Psoas muscle (tissue), 8 donors: Measurements from ENCODE around the gene TOM1L2. TPM values are rescaled to one million over a fixed set of nuclear protein-coding genes. Genes with fewer than 3 reads are reported as not detected.

ENCODE experiments used
- ATAC-seq, 4 donors: fragments of 200-7000 bp; cut with Tn5 transposase; one replicate each; pipeline ENCODE4 v1.9.1; 2020; ENCODE audit warnings: moderate library complexity in 3 of 4, mild to moderate bottlenecking in 2 of 4
- DNase-seq, 2 donors: peaks; one replicate each; pipeline ENCODE4 v3.0.0-alpha.2; 2020
- H3K27ac ChIP-seq: fragments of 200-600 bp; one replicate; pipeline ENCODE4 v1.8.0; 2022
- H3K27me3 ChIP-seq, 3 donors: fragments of 200-600 bp in 1 of 3; one replicate each; pipeline versions ENCODE4 v1.6.1 to v1.8.0; 2013 to 2022; ENCODE audit warnings: low read length in 2 of 3, mild to moderate bottlenecking in 2 of 3, moderate library complexity in 1 of 3; ENCODE audit not compliant: insufficient read depth in 3 of 3
- H3K36me3 ChIP-seq, 2 donors: fragments of 200-600 bp in 1 of 2; one replicate each; pipeline versions ENCODE4 v1.6.1 to v1.8.0; 2013 to 2022; ENCODE audit warnings: low read depth in 1 of 2, mild to moderate bottlenecking in 1 of 2, moderate library complexity in 1 of 2; ENCODE audit not compliant: insufficient read depth in 1 of 2
- H3K4me1 ChIP-seq: fragments of 200-600 bp; one replicate; pipeline ENCODE4 v1.8.0; 2022
- H3K4me3 ChIP-seq: fragments of 200-600 bp; one replicate; pipeline ENCODE4 v1.8.0; 2022; ENCODE audit warnings: mild to moderate bottlenecking
- H3K9me3 ChIP-seq: fragments of 200-600 bp; one replicate; pipeline ENCODE4 v1.8.0; 2022
- CTCF ChIP-seq: fragments of 200-600 bp; IDR thresholded peaks from one replicate; pipeline ENCODE4 v1.8.0; 2022; ENCODE audit warnings: antibody characterized with exemption
- WGBS, 3 donors: extraction: QIAGEN DNeasy Blood & Tissue Kit; methylation state at CpG; one replicate each; pipeline versions ENCODE4 v1.1.6 to v1.1.7; 2013; 5-methylcytosine and 5-hydroxymethylcytosine counted together
- intact Hi-C, 2 donors: fragments of 100-400 bp; cut with DNase I; formaldehyde crosslinking; loops; one replicate each; pipeline versions ENCODE4 v1.11.0 to v1.14.2; 2022
- polyA plus RNA-seq, 3 donors: library from polyadenylated mRNA; stranded (reverse); fragments of 200-250 nt; gene quantifications; one replicate each; pipeline ENCODE4 v1.2.3, GENCODE V29; 2013
- total RNA-seq, 4 donors: library from RNA; stranded (reverse); fragmentation: NEBNext Ultra II Directional in 2 of 4; extraction: Animal tissue kit (Norgen Biotek cat#: 25700) in 2 of 4; gene quantifications; one replicate each; pipeline versions ENCODE4 v1.2.1 to v1.2.4, GENCODE V29; 2021 to 2023
- donor health status: healthy with polysubstance abuse.
- donor health status: DM: no; HTN: no; CAD: no; lungs with moderate emphysema.
- donor health status: Bipolar disorder and iron deficiency.
- donor health status: healthy.
- donor health status: DM: yes; HTN: yes; CAD: no.
- donor health status: DM: no; HTN: no; CAD: no.
- donor health status: DM: no; HTN: no; CAD: no.
- donor health status: DM: yes; HTN: yes; CAD: no.

TOM1L2 gene
- total and polyA plus RNA-seq, 7 donors, result 13.3 to 89.8 (median 72.0) TPM

GRCh38 chr17:17822189-17822588 lies 150.0 kb downstream of the TOM1L2 start:
- Histone ChIP-seq H3K36me3 (peaks cover 0 to 30% of the 10 kb centered on the region in 2 donors), H3K9me3 (no peaks in the 10 kb centered on the region), H3K27me3 (no peaks in the 10 kb centered on the region), H3K4me1 (peaks cover 79% of the 10 kb centered on the region), H3K4me3 (peak overlapping the region; percentile 74), H3K27ac (peak overlapping the region; percentile 92)
- no peak for TF ChIP-seq CTCF
- DNase-seq, result peak; percentile 86 to 92
- intact Hi-C loops, result loop anchor here in 1 of 2 donors (2.0 kb wide), 1 partner anchor 15 kb away; the partner anchor contains the start of gene SREBF1
- 23 to 60% (median 25%) methylated on average over 1 of the region's 1 CpG for WGBS, 3 donors
- peak; percentile 53 to 68 (median 62) for ATAC-seq

GRCh38 chr17:17820463-17821158 lies 151.6 kb downstream of the TOM1L2 start:
- 72 to 88% (median 74%) methylated on average over 7 of the region's 7 CpGs for WGBS, 3 donors
- intact Hi-C loops, result no loop called here

GRCh38 chr17:17820046-17820445 lies 152.2 kb downstream of the TOM1L2 start:
- WGBS, 3 donors, result 82 to 91% (median 83%) methylated on average over 10 of the region's 10 CpGs
- DNase-seq (no peak), ATAC-seq (no peak)
- H3K4me1 ChIP-seq, result peaks cover 76% of the 10 kb centered on the region
- no peaks in the 10 kb centered on the region for H3K27me3 ChIP-seq
- TF ChIP-seq CTCF, result no peak
- H3K36me3 ChIP-seq, result peaks cover 0 to 44% of the 10 kb centered on the region in 2 donors
- H3K27ac ChIP-seq, result peak overlapping the region; percentile 36
- peak overlapping the region; percentile 74 for H3K4me3 ChIP-seq
- intact Hi-C loops, result no loop called here
- no peaks in the 10 kb centered on the region for H3K9me3 ChIP-seq

More at GRCh38 chr17:17820463-17821158, 151.6 kb downstream of the TOM1L2 start:
- peaks cover 0 to 41% of the 10 kb centered on the region in 2 donors for H3K36me3 ChIP-seq
- H3K4me1 ChIP-seq, result peaks cover 76% of the 10 kb centered on the region
- no peak for TF ChIP-seq CTCF
- ATAC-seq, result no peak
- no peaks in the 10 kb centered on the region for H3K27me3 ChIP-seq
- H3K4me3 ChIP-seq, result peak overlapping the region; percentile 74
- DNase-seq, result no peak
- peak overlapping the region; percentile 36 for H3K27ac ChIP-seq
- H3K9me3 ChIP-seq, result no peaks in the 10 kb centered on the region

- Histone ChIP-seq H3K4me1 (peaks cover 76% of the 10 kb centered on the region), H3K9me3 (no peaks in the 10 kb centered on the region), H3K36me3 (peaks cover 0 to 49% of the 10 kb centered on the region in 2 donors), H3K4me3 (peak overlapping the region; percentile 74), H3K27me3 (no peaks in the 10 kb centered on the region), H3K27ac (peak overlapping the region; percentile 47)
- WGBS, 3 donors, result 60 to 69% (median 67%) methylated on average over 12 of the region's 12 CpGs
- intact Hi-C loops, result loop anchor here in 1 of 2 donors (10.0 kb wide), 1 partner anchor 215 kb away; the partner anchor contains the start of genes ATPAF2 and GID4
- ATAC-seq, result peak; percentile 14 to 42 (median 26)
- no peak for TF ChIP-seq CTCF
- peak; percentile 80 to 85 for DNase-seq
These were observed 152.6 kb downstream of the TOM1L2 start for GRCh38 chr17:17819561-17819995.
